ENCODE measurements around the gene GAD1. TPM values are rescaled to one million over a fixed set of nuclear protein-coding genes. Genes with fewer than 3 reads are reported as not detected.

Gene GAD1
- total RNA-seq, 1 donor from 2014 or later, result 0.43 TPM

GRCh38 chr2:170840717-170841210, 24.1 kb downstream of the GAD1 start:
- TF ChIP-seq CTCF (IDR thresholded peaks at IDR 0.05; ENCODE audit: unreplicated experiment), result no peak
- Mint-ChIP-seq H3K27me3 (no peaks in the 10 kb centered on the region), H3K4me3 (ENCODE audit: low read depth) (no peak overlapping the region), H3K36me3 (ENCODE audit: insufficient read depth) (no peaks in the 10 kb centered on the region), H3K9me3 (ENCODE audit: low read depth) (peaks cover 3% of the 10 kb centered on the region), H3K4me1 (ENCODE audit: low read depth) (no peaks in the 10 kb centered on the region), H3K27ac (no peak overlapping the region)
- no peak for DNase-seq (ENCODE audit: low spot score, unreplicated experiment)

- no peak overlapping the region for H3K4me3 Mint-ChIP-seq (ENCODE audit: low read depth)
Observed at GRCh38 chr2:170842785-170843184, 26.1 kb downstream of the GAD1 start.

GRCh38 chr2:170843656-170844055, 27.0 kb downstream of the GAD1 start:
- H3K4me1 Mint-ChIP-seq (ENCODE audit: low read depth), result no peaks in the 10 kb centered on the region
- no peak for DNase-seq (ENCODE audit: low spot score, unreplicated experiment)
- peaks cover 3% of the 10 kb centered on the region for H3K9me3 Mint-ChIP-seq (ENCODE audit: low read depth)
- no peak overlapping the region for H3K27ac Mint-ChIP-seq
- H3K4me3 Mint-ChIP-seq (ENCODE audit: low read depth), result no peak overlapping the region
- no peaks in the 10 kb centered on the region for H3K27me3 Mint-ChIP-seq
- no peak for TF ChIP-seq CTCF (IDR thresholded peaks at IDR 0.05; ENCODE audit: unreplicated experiment)
- no peaks in the 10 kb centered on the region for H3K36me3 Mint-ChIP-seq (ENCODE audit: insufficient read depth)

More at GRCh38 chr2:170842785-170843184, 26.1 kb downstream of the GAD1 start:
- Mint-ChIP-seq H3K36me3 (ENCODE audit: insufficient read depth) (no peaks in the 10 kb centered on the region), H3K27ac (no peak overlapping the region), H3K27me3 (no peaks in the 10 kb centered on the region), H3K9me3 (ENCODE audit: low read depth) (peaks cover 3% of the 10 kb centered on the region), H3K4me1 (ENCODE audit: low read depth) (no peaks in the 10 kb centered on the region)
- TF ChIP-seq CTCF (IDR thresholded peaks at IDR 0.05; ENCODE audit: unreplicated experiment), result no peak
- DNase-seq (ENCODE audit: low spot score, unreplicated experiment), result no peak

- H3K4me1 Mint-ChIP-seq (ENCODE audit: low read depth), result no peaks in the 10 kb centered on the region
- H3K36me3 Mint-ChIP-seq (ENCODE audit: insufficient read depth), result no peaks in the 10 kb centered on the region
- peaks cover 4% of the 10 kb centered on the region for H3K9me3 Mint-ChIP-seq (ENCODE audit: low read depth)
- peak; percentile 15 for TF ChIP-seq CTCF (IDR thresholded peaks at IDR 0.05; ENCODE audit: unreplicated experiment)
- no peak overlapping the region for H3K4me3 Mint-ChIP-seq (ENCODE audit: low read depth)
- no peak for DNase-seq (ENCODE audit: low spot score, unreplicated experiment)
- H3K27me3 Mint-ChIP-seq, result no peaks in the 10 kb centered on the region
- H3K27ac Mint-ChIP-seq, result no peak overlapping the region
Observed at GRCh38 chr2:170845343-170845742, 28.7 kb downstream of the GAD1 start.

GRCh38 chr2:170846314-170846713, 29.6 kb downstream of the GAD1 start:
- Mint-ChIP-seq H3K9me3 (ENCODE audit: low read depth) (peaks cover 4% of the 10 kb centered on the region), H3K27me3 (no peaks in the 10 kb centered on the region), H3K36me3 (ENCODE audit: insufficient read depth) (no peaks in the 10 kb centered on the region), H3K4me3 (ENCODE audit: low read depth) (no peak overlapping the region), H3K4me1 (ENCODE audit: low read depth) (no peaks in the 10 kb centered on the region), H3K27ac (no peak overlapping the region)
- TF ChIP-seq CTCF (IDR thresholded peaks at IDR 0.05; ENCODE audit: unreplicated experiment), result no peak
- DNase-seq (ENCODE audit: low spot score, unreplicated experiment), result no peak

Data from progenitor cell of endocrine pancreas (in vitro differentiated cells).